ENCODE results near the gene EPAS1. TPM values are rescaled to one million over a fixed set of nuclear protein-coding genes. Genes with fewer than 3 reads are reported as not detected.

Gene EPAS1
- total and polyA plus RNA-seq, 2 of the 8 experiments (the other 6 are each of a cell fraction or from before 2014, with no cell fraction given), result 2.0 to 4.9 TPM

GRCh38 chr2:46414701-46415100, 117.5 kb downstream of the EPAS1 start:
- no peak overlapping the region for H3K23ac ChIP-seq (ENCODE audit: insufficient read length)
- no peak overlapping the region for H2BK5ac ChIP-seq (ENCODE audit: low read depth, low read length)
- FAIRE-seq (no peak), DNase-seq (ENCODE audit: low read depth in 1 of 2, low spot score in 2 of 2) (no peak)
- no peak overlapping the region for H4K8ac ChIP-seq (ENCODE audit: extremely low read depth, insufficient read depth, low read length)
- H3K9ac ChIP-seq (replicated peaks in 1 of 4; ENCODE audit: extremely low read depth in 1 of 4, low read depth in 3 of 4, low read length in 3 of 4), result no peak overlapping the region
- no peak overlapping the region for H3K4me2 ChIP-seq (ENCODE audit: insufficient read depth in 1 of 2, low read depth in 2 of 2, low read length in 2 of 2)
- H3K79me2 ChIP-seq (ENCODE audit: control insufficient read depth in 1 of 2, insufficient read depth in 2 of 2, low read length in 2 of 2), result no peaks in the 10 kb centered on the region
- no peak overlapping the region for H3K14ac ChIP-seq (ENCODE audit: insufficient read length)
- ChIA-PET POLR2A (ENCODE audit: partially characterized antibody) (no interaction called here), CTCF (ENCODE audit: partially characterized antibody) (no interaction called here)
- H3K4me1 ChIP-seq (replicated peaks in 1 of 4; ENCODE audit: control insufficient read depth in 3 of 4, insufficient read depth in 4 of 4, low read length in 3 of 4), result no peaks in the 10 kb centered on the region
- no peak overlapping the region for H3K18ac ChIP-seq (ENCODE audit: extremely low read depth, low read length)
- no peak overlapping the region for H4K5ac ChIP-seq (ENCODE audit: insufficient read length, low read depth, low read length)
- H3K79me1 ChIP-seq (ENCODE audit: low read depth, low read length), result no peaks in the 10 kb centered on the region
- no peak overlapping the region for H2BK12ac ChIP-seq (ENCODE audit: low read depth, low read length)
- no peak overlapping the region for H3K56ac ChIP-seq (replicated peaks; ENCODE audit: insufficient read length, low read depth, low read length)
- no peak overlapping the region for H2BK20ac ChIP-seq (ENCODE audit: low read length)
- 91% methylated on average over 1 of the region's 1 CpG; no CpG with 5 or more reads in 1 of the 2 experiments for WGBS, 2 experiments (ENCODE audit: extremely low coverage in 1 of 2, insufficient coverage in 1 of 2, insufficient read length in 1 of 2, insufficient replicate concordance in 2 of 2, low coverage in 1 of 2, low lambda C conversion rate in 2 of 2, missing lambda C conversion rate in 1 of 2)
- H3K27me3 ChIP-seq (replicated peaks in 1 of 4; ENCODE audit: control insufficient read depth in 3 of 4, extremely low read depth in 1 of 4, insufficient read depth in 3 of 4, low read length in 3 of 4), result no peaks in the 10 kb centered on the region
- no peak overlapping the region for H4K91ac ChIP-seq (replicated peaks; ENCODE audit: insufficient read length, low read length)
- no peak overlapping the region for H2AFZ ChIP-seq (ENCODE audit: low read length)
- H3K4ac ChIP-seq (replicated peaks; ENCODE audit: insufficient read length, low read depth, low read length), result no peak overlapping the region
- H2BK15ac ChIP-seq (ENCODE audit: low read length), result no peak overlapping the region
- H2BK120ac ChIP-seq (replicated peaks; ENCODE audit: low read depth, low read length), result no peak overlapping the region
- TF ChIP-seq BCL11A (IDR thresholded peaks at IDR 0.05; ENCODE audit: low read depth in 2 of 2, low read length in 2 of 2) (no peak), TCF12 (IDR thresholded peaks at IDR 0.05; ENCODE audit: low read depth, low read length) (no peak), PHF8 (conservative IDR thresholded peaks at IDR 0.05; ENCODE audit: low read depth, low read length) (no peak)
- H4K20me1 ChIP-seq (replicated peaks in 1 of 2; ENCODE audit: control insufficient read depth in 1 of 2, insufficient read depth in 2 of 2, low read length in 2 of 2), result no peaks in the 10 kb centered on the region
- no peaks in the 10 kb centered on the region for H3K23me2 ChIP-seq (ENCODE audit: low read depth, low read length)
- no peaks in the 10 kb centered on the region for H3K36me3 ChIP-seq (ENCODE audit: control insufficient read depth in 2 of 4, insufficient read depth in 4 of 4, low read length in 3 of 4)
- H2AK5ac ChIP-seq (ENCODE audit: low read depth, low read length), result no peak overlapping the region
- H3K27ac ChIP-seq (ENCODE audit: low read depth, low read length), result no peak overlapping the region
- H3K4me3 ChIP-seq (ENCODE audit: extremely low read depth in 1 of 4, insufficient read depth in 2 of 4, low read depth in 3 of 4, low read length in 4 of 4), result no peak overlapping the region
- peaks cover 14 to 16% of the 10 kb centered on the region in 2 experiments; a peak in 3 of 4 replicates for H3K9me3 ChIP-seq (ENCODE audit: insufficient read depth in 2 of 2, low read depth in 1 of 2, low read length in 1 of 2)
